HG03159 (cell line): Measurements from ENCODE around the gene UBASH3B.

Source experiments
- ATAC-seq: cut with Tn5 transposase; IDR thresholded peaks from one replicate; pipeline ENCODE4 v1.9.1; 2021; ENCODE audit warnings: mild to moderate bottlenecking, moderate library complexity; ENCODE audit not compliant: unreplicated experiment

The UBASH3B gene

DNA sequence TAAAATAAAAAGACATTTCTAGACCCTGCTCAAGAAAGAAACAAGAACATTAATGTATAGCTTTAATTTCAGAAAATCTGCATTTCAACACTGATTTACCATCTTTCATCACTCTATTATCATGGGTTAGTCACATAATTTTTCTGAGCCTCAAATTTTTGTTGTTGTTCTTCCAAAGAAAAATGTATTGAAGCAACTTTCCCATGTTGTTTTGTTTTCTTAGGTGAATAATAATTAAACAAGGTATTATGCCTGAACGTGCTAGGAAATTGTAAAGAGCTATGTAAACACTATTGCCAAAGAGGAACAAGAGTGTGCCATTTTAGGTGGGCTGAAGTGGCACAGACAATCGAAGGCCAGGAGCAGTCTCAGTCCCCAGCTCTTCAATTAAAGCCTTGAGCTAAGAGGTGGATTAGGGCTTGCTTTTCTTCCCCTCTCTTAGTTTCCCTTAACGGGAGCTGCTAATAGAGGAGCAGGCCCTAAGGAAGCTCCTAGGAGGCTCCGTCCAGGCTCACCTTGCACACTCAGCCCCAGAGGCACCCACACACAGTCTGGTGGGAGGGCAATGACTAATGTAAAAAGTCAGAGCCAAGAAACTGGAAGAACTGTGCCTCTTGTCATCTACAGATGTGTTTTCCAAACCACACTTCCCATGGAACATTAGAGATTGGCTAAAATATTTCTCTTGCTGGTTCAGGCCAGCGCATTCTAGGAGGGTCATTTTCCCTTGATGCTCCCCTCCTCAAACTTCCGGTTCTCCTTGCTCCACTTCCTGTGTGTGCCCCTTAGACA, 8.8 kb upstream of the UBASH3B start:
- no peak for ATAC-seq

DNA sequence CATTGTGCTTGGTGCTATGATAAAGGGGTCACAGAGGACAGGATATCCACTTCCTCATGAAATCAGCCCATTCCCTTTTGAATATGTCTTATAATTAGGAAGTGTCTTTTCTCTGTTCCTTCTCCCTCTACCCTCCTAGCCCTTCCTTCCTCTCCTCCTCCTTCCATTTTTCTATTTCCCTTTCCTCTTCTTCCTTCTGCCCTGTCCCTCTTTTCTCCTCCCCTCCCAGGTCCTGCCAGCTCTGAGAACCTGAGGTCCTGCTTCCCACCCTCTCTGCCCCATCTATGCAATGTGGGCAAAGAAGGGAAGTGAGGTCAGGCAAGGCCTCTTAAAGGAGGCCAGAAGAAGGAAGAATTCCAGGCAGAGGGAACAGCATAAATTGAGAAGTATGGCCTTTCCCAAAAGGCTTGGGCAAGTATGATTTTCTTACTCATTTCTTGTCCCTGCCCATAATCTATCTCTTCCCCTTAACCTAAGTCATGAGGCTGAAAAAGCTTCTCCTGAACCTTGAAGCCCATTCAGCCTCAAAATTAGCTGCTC, 7.7 kb upstream of the UBASH3B start:
- ATAC-seq = no peak

- ATAC-seq = no peak
These were observed 6.4 kb upstream of the UBASH3B start for GRCh38 chr11:122649116-122649515.

GRCh38 chr11:122650619-122651018, 4.9 kb upstream of the UBASH3B start:
- no peak for ATAC-seq

DNA sequence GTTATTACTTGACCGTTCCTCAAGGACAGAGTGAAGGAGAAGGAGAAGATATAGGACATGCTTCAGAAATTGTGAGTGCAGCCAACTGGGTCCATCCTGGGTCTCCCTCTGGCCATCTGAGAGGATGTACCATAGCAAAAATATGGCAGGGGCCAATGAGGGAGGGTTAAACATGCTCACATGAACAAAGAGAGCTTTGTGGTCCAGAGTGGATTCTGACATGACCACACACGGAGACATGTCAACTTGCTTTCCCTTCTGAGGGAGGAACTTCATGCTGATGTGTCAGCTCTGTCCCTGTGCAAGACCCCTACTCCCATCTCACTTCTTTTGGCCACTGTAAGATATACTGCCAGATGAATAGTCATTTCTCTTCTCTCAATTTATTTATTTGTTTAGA, 3.0 kb upstream of the UBASH3B start:
- no peak for ATAC-seq

DNA sequence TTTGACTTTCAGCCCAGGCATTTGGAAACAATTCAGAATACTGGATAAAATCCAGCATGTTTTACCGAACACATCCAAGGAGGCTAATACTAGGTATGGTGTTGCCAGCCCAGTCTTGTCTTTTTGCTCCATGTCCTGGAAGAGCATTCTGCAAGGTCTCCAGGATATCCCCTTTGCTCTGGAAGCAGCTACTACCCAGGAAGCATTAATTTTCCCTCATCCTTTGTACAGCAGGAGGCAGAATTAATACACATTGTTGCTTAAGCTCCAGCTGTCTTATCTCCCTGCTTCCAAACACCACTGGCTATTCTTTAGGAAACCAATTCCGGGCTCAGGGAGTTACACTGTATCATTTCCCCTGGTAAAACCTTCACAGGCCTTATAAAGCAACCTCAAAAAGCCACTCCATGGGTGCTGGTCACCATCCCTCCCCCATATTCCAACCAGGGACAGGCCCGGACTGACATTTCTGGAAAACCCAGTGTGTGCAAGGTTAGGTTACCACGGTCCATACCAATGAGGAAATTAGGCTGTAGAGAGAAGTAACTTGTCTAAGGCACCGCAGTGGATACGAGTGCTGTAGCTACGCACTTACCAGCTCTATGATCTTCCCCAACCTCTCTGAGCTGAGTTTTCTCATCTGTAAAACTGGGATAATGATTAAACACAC, 1.5 kb upstream of the UBASH3B start:
- ATAC-seq = no peak

GRCh38 chr11:122656073-122656630, 630 bp downstream of the UBASH3B start:
- peak; percentile 48 for ATAC-seq

DNA sequence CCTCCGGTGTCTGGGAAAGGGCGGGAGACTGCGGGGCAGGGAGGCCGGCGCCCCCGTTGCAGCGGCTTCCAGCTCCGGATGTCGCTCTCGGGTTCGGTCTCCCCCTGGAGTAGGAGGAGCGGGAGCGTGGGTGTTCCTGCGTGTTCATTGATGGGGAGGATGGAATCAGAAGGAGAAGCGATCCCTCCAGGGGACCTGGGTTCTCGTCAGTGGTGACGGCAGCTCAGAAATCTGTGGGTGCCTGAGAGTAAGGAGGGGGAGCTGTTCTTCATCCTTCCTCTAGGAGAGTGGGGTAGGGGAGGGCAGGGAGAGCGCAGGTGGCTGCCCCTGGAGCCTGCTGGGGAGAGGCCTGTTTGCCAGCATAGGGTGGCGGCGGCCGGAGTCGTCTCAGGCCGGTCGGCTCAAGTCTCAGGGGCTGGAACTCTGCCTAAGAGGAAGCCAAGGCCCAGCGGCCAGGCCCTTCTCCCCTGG, 1.1 kb downstream of the UBASH3B start:
- ATAC-seq = no peak

- no peak for ATAC-seq
These were observed 4.4 kb downstream of the UBASH3B start for GRCh38 chr11:122659676-122660554.

GRCh38 chr11:122661182-122661945, 5.8 kb downstream of the UBASH3B start:
- ATAC-seq = no peak

DNA sequence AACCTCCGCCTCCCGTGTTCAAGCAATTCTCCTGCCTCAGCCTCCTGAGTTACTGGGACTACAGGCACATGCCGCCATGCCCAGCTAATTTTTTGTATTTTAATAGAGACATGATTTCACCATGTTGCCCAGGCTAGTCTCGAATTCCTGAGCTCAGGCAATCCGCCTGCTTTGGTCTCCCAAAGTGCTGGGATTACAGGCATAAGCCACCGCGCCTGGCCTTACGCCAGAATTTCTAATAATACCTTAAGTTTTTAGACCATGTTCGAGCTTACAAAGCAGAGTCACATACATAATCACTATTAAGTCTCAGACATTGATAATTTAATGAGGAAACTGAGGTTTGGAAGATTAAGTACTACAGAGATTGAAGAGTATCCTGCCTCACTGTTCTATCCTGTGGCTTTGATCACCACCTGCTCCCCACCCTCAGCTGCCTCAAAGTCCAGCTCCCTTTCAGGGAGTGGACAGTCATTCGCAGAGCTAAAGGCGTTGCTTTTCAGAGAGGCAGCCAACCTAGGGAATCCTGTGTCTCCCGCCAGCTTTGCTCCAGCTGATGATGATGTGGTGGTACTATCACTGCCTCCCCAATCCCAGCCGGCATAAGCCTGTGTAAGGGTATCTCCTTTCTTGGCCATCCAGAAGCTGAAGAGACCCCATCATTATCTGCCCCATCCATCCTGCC, 7.7 kb downstream of the UBASH3B start:
- no peak for ATAC-seq

GRCh38 chr11:122663764-122664163, 8.2 kb downstream of the UBASH3B start:
- ATAC-seq = no peak

- ATAC-seq = no peak
These were observed 8.7 kb downstream of the UBASH3B start for GRCh38 chr11:122664188-122664587.

GRCh38 chr11:122665861-122666260, 10.3 kb downstream of the UBASH3B start:
- no peak for ATAC-seq

- ATAC-seq = no peak
These were observed 11.2 kb downstream of the UBASH3B start for GRCh38 chr11:122666743-122667142.

GRCh38 chr11:122668562-122669090, 13.1 kb downstream of the UBASH3B start:
- ATAC-seq = no peak

DNA sequence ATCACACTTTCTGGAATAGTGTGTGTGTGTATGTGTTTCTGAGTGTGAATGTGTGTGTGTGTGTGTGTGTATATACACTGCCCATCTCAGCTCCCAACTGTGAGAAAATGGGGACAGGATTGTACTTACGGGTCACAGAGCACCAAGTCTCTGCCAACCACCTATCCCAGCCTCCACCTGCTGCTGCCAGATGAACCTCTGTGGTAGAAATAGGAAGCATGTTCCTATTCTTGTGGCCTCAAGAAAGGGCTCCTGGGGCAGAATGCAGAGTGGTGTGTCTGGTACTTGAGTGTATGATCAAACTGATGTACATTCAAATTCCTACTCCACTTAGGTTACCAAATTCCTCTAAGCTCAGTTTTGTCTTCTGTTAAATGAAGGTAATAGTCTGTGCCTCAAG, 14.6 kb downstream of the UBASH3B start:
- ATAC-seq = no peak

GRCh38 chr11:122671400-122671891, 15.9 kb downstream of the UBASH3B start:
- ATAC-seq = no peak

- ATAC-seq = no peak
These were observed 17.4 kb downstream of the UBASH3B start for GRCh38 chr11:122672892-122673291.
